ENCODE data around the gene DARS1.

Gene DARS1

GRCh38 chr2:135985018-135985825 is at the start of gene DARS1:
DARS1 (minus strand) TSS chr2:135985626; CDS start chr2:135985468, 158 bp downstream.
- DNase-seq: peak; percentile 97

- no peak for DNase-seq
Measured at GRCh38 chr2:136034629-136035028, 49.2 kb upstream of the DARS1 start.

- no peak for DNase-seq
Measured at GRCh38 chr2:136032817-136033535, 47.5 kb upstream of the DARS1 start.

DNA sequence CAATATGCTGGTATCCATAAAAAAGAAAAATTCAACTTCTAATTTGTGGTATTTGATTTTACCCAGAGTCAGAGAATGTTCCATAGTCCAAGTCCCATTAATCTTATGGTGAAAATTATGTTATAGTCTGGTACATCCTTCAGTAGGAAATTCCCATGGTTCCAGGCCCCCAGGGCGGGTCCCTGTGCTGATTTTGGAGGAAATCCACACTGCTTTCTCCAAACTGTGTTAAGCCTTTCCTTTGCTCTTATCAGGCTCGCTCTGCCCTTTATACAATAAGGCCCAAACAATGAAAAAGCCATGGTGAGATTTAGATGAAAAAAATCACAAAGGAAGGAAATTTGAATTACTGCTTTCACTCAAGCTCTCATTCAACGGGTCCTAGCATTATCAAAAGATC is 46.8 kb upstream of the DARS1 start:
- DNase-seq: no peak

DNA sequence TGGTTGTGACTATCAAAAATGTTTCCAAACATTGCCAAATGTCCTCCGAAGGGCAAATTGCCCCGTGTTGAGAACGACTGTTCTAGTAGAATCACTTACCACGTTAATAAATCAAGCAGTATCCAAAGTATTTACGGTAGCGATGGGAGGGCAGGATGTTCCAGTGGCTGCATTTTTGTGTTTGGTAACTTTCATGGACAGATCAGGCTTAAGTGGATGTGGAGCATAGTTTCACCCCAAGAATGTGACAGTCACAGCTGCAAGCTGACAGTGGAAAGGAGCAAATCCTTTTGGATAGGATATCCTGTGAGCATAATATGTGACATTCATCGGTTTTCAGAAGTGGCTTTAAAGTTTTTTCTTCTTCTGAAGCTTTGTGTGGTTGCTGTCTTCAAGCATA is 46.3 kb upstream of the DARS1 start:
- no peak for DNase-seq

DNA sequence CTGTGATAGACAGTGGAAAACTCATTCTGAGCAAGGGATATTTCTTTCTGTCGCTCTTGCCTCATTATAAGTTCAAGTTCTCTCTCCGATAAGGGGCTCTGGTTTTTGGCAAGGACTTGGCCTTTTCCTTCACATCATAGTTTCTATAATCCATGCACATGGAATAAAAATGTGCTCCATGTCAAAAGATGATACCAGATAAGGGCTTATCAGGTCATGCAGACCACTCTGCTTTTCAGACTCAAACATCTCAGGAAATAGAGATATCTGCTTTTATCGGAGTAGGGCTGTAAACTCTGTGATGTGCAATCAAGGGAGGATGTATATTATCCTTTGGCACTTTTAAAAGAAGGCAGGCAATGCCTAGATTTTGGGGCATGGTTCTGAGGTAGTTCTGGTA is 45.0 kb upstream of the DARS1 start:
- no peak for DNase-seq

DNA sequence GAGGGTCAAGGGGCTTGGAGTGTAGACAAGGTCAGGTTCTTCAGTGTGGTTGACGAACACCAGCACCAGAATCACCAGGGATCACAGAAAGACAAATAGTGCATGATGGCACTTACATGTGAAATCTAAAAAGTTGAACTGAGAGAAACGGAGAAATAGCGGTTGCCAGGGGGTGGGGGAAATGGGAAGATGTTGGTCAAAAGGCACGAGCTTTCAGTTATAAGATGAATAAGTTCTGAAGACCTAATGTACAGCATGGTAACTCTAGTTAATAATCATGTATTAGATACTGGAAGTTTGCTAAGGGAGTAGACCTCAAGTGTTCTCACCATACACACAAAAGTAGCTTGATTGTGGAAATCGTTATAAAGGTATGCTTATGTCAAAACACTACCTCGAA is 43.7 kb upstream of the DARS1 start:
- DNase-seq: no peak

GRCh38 chr2:136028001-136028400 is 42.6 kb upstream of the DARS1 start:
- no peak for DNase-seq

DNA sequence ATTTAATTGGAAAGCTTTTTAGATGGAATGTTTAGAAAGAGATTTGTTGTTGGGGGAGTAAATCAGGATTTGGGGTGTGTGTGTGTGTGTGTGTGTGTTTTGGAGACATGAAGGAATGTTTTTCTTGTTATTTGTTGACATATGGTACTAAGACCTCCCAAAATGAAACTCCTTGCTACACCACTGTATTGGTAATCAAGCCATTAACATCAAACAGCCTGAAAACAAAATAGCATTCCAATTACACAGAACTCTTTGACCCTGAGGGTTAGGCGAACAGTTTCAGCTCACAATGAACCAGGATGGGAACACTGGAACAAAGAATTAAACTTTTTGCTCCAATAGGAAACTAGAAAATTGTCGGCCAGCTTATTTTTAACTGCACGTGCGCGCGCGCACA is 41.7 kb upstream of the DARS1 start:
- DNase-seq: no peak

GRCh38 chr2:136025057-136025973 is 39.9 kb upstream of the DARS1 start:
- peak; percentile 83 for DNase-seq

GRCh38 chr2:136024616-136025015 is 39.2 kb upstream of the DARS1 start:
- DNase-seq: no peak

- no peak for DNase-seq
Measured at GRCh38 chr2:136024185-136024584, 38.8 kb upstream of the DARS1 start.

DNA sequence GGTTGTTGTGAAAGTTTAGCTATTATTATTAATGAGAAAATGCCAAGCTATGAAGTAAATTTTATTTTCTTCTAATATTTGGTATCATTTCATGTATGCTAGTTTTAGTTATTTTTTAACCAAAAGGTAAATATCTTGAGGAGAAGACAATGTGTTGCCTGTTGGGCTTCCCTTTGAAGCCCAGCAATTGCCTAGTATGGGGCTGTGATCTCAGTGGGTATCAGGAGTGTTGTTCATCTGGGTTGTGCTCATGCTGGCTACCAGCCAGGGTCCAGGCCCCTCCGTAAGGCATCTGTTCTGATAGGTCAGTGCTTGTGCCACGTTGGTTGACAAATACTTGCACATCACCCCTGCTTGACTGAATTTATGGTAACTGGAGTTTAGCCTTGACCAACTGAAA is 38.0 kb upstream of the DARS1 start:
- no peak for DNase-seq

GRCh38 chr2:136022396-136023146 is 37.1 kb upstream of the DARS1 start:
- DNase-seq: no peak

DNA sequence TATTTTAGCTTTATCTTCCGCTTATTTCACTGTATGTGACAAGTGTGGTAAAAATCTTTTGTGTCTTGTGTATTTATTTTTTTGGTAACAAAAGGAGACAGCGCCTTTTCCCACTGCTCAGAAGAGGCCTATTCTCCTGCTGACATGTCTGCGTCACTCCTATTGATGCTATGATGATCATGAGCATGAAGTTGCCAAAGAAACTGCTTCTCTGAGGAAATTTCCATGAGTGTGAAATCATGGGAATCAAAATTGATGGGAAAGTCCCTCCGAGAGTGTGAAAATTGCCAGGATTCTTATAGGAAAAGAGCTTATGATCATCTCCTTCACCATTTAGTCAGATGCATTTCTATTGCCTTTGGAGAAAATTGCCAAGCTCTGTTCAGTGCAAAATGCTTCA is 36.5 kb upstream of the DARS1 start:
- no peak for DNase-seq

DNA sequence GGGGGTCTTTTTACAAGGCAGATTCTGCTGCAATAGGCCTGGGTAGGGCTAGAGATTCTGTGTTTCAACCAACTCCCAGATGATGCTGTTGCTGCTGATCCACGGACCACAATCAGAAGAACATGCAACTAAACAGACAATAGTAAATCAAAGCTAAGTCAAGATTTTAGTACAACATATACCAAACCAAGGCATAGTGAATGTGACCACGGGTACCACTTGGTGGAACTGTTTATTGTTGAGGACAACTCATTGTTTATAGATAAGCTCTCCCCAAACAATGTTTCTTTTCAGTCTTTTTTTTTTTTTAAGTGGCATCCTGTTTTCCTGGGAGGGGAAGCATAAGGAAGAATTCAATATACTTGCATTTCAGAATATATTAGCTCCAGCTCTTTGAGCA is 36.0 kb upstream of the DARS1 start:
- DNase-seq: no peak

- no peak for DNase-seq
Measured at GRCh38 chr2:136020831-136021230, 35.4 kb upstream of the DARS1 start.

GRCh38 chr2:136019825-136020224 is 34.4 kb upstream of the DARS1 start:
- DNase-seq: no peak

DNA sequence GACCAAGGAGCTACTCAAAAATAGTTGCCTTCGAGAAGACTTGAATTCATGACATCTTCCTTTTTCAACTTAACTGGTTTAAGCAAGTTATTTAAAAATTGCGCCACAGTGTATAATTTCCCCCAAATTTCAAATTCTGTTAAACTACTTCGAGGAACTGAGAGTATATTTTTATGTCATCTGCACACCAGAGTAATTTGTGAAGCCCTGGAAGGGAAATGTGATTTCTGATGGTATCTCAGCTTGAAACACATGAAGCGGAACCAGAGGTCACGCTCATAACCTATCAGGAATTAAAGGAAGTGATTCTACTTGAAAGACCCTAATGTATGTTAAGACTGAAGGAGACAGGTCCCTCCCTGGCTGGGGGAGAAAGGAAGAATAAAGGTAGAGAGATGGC is 33.9 kb upstream of the DARS1 start:
- DNase-seq: no peak

- no peak for DNase-seq
Measured at GRCh38 chr2:136017786-136018185, 32.4 kb upstream of the DARS1 start.

DNA sequence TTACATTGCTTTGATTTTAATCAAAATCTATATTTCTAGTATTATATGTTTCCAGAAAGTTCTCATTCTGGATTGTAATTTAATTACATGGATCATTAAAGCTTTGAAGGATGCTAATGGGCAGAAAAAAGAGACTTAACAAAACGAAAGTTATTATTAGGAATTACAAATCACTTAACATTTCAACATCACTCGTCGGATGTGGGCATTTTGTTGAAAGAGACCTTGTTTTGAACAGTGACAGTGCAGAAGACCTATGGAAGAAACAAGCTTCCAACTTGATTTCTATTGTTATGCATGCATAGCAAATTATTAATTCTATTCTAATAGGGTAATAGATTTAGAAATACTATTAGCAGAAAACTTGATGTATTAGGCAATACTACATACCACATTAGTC is 31.4 kb upstream of the DARS1 start:
- no peak for DNase-seq

DNA sequence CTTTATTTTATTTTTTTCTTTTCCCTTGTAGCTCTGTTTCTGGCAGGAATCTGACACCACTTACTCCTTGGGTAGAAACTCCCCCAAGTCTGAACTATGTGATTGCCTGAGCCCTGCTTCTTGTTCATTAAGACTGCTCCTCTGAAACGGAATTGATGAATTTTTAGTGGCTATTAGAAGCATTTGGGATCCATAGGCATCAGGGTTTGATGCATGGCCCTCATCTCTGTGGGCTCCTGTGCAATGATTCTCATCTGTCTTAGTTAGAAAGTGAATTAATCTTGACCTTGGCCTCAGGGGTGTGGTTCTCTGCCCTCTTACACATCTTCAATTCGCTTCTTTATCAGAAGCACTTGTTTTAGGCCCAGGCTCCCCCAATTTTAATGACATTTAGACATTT is 31.0 kb upstream of the DARS1 start:
- DNase-seq: no peak

DNA sequence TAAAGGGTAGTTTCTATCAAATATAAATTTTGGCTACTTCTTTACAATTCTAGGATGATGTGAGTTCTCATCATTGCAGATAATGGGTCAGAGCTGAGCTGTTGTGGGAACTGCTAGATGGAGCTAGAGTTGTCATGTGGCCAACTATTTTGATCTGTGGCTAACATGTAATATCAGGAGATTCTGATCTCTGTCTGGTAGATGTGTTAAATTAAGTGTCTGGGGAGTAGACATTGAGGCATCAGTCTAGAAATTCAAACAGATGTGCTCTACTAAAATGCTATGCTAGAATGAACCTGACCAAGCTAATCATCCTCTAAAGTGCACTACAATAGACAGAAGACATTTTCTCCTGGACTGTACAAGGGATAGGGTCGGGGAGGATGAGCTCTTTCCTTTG is 30.3 kb upstream of the DARS1 start:
- no peak for DNase-seq
